ENCODE results near the gene CAPN12. TPM values are rescaled to one million over a fixed set of nuclear protein-coding genes. Genes with fewer than 3 reads are reported as not detected.

The CAPN12 gene
- total RNA-seq, 1 donor from 2014 or later: not detected

GRCh38 chr19:38692458-38693379 lies 51.6 kb downstream of the CAPN12 start:
- no peaks in the 10 kb centered on the region for H3K27me3 Mint-ChIP-seq (ENCODE audit: unreplicated experiment)
- TF ChIP-seq CTCF (IDR thresholded peaks at IDR 0.05): no peak
- DNase-seq (ENCODE audit: extremely low spot score, unreplicated experiment): no peak
- peak overlapping the region; percentile 98 for H3K27ac Mint-ChIP-seq (ENCODE audit: unreplicated experiment)
- peaks cover 6% of the 10 kb centered on the region for H3K9me3 Mint-ChIP-seq (ENCODE audit: unreplicated experiment)
- H3K4me3 Mint-ChIP-seq (ENCODE audit: unreplicated experiment): peak overlapping the region; percentile 26
- H3K36me3 Mint-ChIP-seq (ENCODE audit: unreplicated experiment): peaks cover under 1% of the 10 kb centered on the region
- H3K4me1 Mint-ChIP-seq (ENCODE audit: unreplicated experiment): peaks cover 87% of the 10 kb centered on the region

GRCh38 chr19:38691938-38692457 lies 52.3 kb downstream of the CAPN12 start:
- peak overlapping the region; percentile 26 for H3K4me3 Mint-ChIP-seq (ENCODE audit: unreplicated experiment)
- H3K27me3 Mint-ChIP-seq (ENCODE audit: unreplicated experiment): no peaks in the 10 kb centered on the region
- peaks cover 6% of the 10 kb centered on the region for H3K36me3 Mint-ChIP-seq (ENCODE audit: unreplicated experiment)
- H3K9me3 Mint-ChIP-seq (ENCODE audit: unreplicated experiment): peaks cover 11% of the 10 kb centered on the region
- no peak for TF ChIP-seq CTCF (IDR thresholded peaks at IDR 0.05)
- peak overlapping the region; percentile 98 for H3K27ac Mint-ChIP-seq (ENCODE audit: unreplicated experiment)
- DNase-seq (ENCODE audit: extremely low spot score, unreplicated experiment): no peak
- H3K4me1 Mint-ChIP-seq (ENCODE audit: unreplicated experiment): peaks cover 94% of the 10 kb centered on the region

- Mint-ChIP-seq H3K4me3 (ENCODE audit: unreplicated experiment) (peak overlapping the region; percentile 26), H3K9me3 (ENCODE audit: unreplicated experiment) (peaks cover 11% of the 10 kb centered on the region), H3K27me3 (ENCODE audit: unreplicated experiment) (no peaks in the 10 kb centered on the region), H3K36me3 (ENCODE audit: unreplicated experiment) (peaks cover 6% of the 10 kb centered on the region), H3K4me1 (ENCODE audit: unreplicated experiment) (peaks cover 98% of the 10 kb centered on the region), H3K27ac (ENCODE audit: unreplicated experiment) (peak overlapping the region; percentile 98)
- DNase-seq (ENCODE audit: extremely low spot score, unreplicated experiment): no peak
- TF ChIP-seq CTCF (IDR thresholded peaks at IDR 0.05): no peak
Observed at GRCh38 chr19:38690832-38691231, 53.4 kb downstream of the CAPN12 start.

GRCh38 chr19:38690146-38690545 lies 54.1 kb downstream of the CAPN12 start:
- H3K27me3 Mint-ChIP-seq (ENCODE audit: unreplicated experiment): no peaks in the 10 kb centered on the region
- peaks cover 98% of the 10 kb centered on the region for H3K4me1 Mint-ChIP-seq (ENCODE audit: unreplicated experiment)
- H3K36me3 Mint-ChIP-seq (ENCODE audit: unreplicated experiment): peaks cover 6% of the 10 kb centered on the region
- peaks cover 11% of the 10 kb centered on the region for H3K9me3 Mint-ChIP-seq (ENCODE audit: unreplicated experiment)
- H3K27ac Mint-ChIP-seq (ENCODE audit: unreplicated experiment): peak overlapping the region; percentile 98
- TF ChIP-seq CTCF (IDR thresholded peaks at IDR 0.05): no peak
- DNase-seq (ENCODE audit: extremely low spot score, unreplicated experiment): no peak
- no peak overlapping the region for H3K4me3 Mint-ChIP-seq (ENCODE audit: unreplicated experiment)

- peaks cover 98% of the 10 kb centered on the region for H3K4me1 Mint-ChIP-seq (ENCODE audit: unreplicated experiment)
- H3K27me3 Mint-ChIP-seq (ENCODE audit: unreplicated experiment): no peaks in the 10 kb centered on the region
- H3K9me3 Mint-ChIP-seq (ENCODE audit: unreplicated experiment): peaks cover 11% of the 10 kb centered on the region
- TF ChIP-seq CTCF (IDR thresholded peaks at IDR 0.05): no peak
- H3K4me3 Mint-ChIP-seq (ENCODE audit: unreplicated experiment): no peak overlapping the region
- DNase-seq (ENCODE audit: extremely low spot score, unreplicated experiment): no peak
- H3K27ac Mint-ChIP-seq (ENCODE audit: unreplicated experiment): peak overlapping the region; percentile 98
- H3K36me3 Mint-ChIP-seq (ENCODE audit: unreplicated experiment): peaks cover 6% of the 10 kb centered on the region
Observed at GRCh38 chr19:38687837-38688378, 56.4 kb downstream of the CAPN12 start.

Measured in osteocyte (in vitro differentiated cells).